SK-N-SH treated with all-trans-retinoic acid at 6 μM for 48 hours (cell line): ENCODE results near the gene SNN.

ENCODE experiments used
- ISL1 ChIP-seq: fragments of 250-450 bp; sonication (Bioruptor Pico); IDR thresholded peaks from 2 replicates; pipeline ENCODE4 v2.1.2; 2022; ENCODE audit warnings: mild to moderate bottlenecking, moderate library complexity
- PPARA ChIP-seq: fragments of 250-450 bp; sonication (Bioruptor Pico); IDR thresholded peaks from 2 replicates; pipeline ENCODE4 v1.5.0; 2020; ENCODE audit warnings: mild to moderate bottlenecking, borderline replicate concordance
- TCF4 ChIP-seq: fragments of 250-450 bp; sonication (Bioruptor Pico); IDR thresholded peaks from 2 replicates; pipeline ENCODE4 v1.8.0; 2021; ENCODE audit warnings: mild to moderate bottlenecking, moderate library complexity, borderline replicate concordance
- ZFP3 ChIP-seq: fragments of 250-450 bp; sonication (Bioruptor Pico); IDR thresholded peaks from 2 replicates; pipeline ENCODE4 v1.5.0; 2020; ENCODE audit warnings: mild to moderate bottlenecking, moderate library complexity
- ZNF70 ChIP-seq: fragments of 450-650 bp; formaldehyde crosslinking; IDR thresholded peaks from 2 replicates; pipeline ENCODE4 v1.5.0; 2020; ENCODE audit warnings: mild to moderate bottlenecking, moderate library complexity

GRCh38 chr16:11707679-11708197 lies 39.5 kb downstream of the SNN start:
- TF ChIP-seq PPARA, result no peak
- TF ChIP-seq TCF4, result no peak
- no peak for TF ChIP-seq ISL1 (CRISPR knock-in tag)
- TF ChIP-seq ZFP3 (CRISPR knock-in tag), result no peak
- TF ChIP-seq ZNF70 (CRISPR knock-in tag), result no peak
